Trophoblast cell (in vitro differentiated cells and primary cell): ENCODE results near the gene GNAL.

Experiments used
- DNase-seq, 2 donors: peaks; one replicate each; pipeline ENCODE4 v3.0.0-alpha.2; 2016
- H2AFZ ChIP-seq: 2 replicates; pipeline ENCODE4 v1.6.1; 2013; ENCODE audit warnings: low read length, moderate library complexity, mild to moderate bottlenecking; ENCODE audit not compliant: insufficient read depth, poor library complexity
- H2AK5ac ChIP-seq: 2 replicates; pipeline ENCODE4 v1.6.1; 2013; ENCODE audit warnings: mild to moderate bottlenecking, low read length
- H2BK120ac ChIP-seq: 2 replicates; pipeline ENCODE4 v1.6.1; 2013; ENCODE audit warnings: low read length, mild to moderate bottlenecking, moderate library complexity; ENCODE audit not compliant: insufficient read depth, poor library complexity
- H2BK12ac ChIP-seq: 2 replicates; pipeline ENCODE4 v1.6.1; 2013; ENCODE audit warnings: mild to moderate bottlenecking, low read length, moderate library complexity
- H2BK5ac ChIP-seq: 2 replicates; pipeline ENCODE4 v1.6.1; 2013; ENCODE audit warnings: low read length, low read depth, moderate library complexity, mild to moderate bottlenecking; ENCODE audit not compliant: poor library complexity
- H3K14ac ChIP-seq: 2 replicates; pipeline ENCODE4 v1.6.1; 2013; ENCODE audit warnings: mild to moderate bottlenecking, low read length
- H3K18ac ChIP-seq: 2 replicates; pipeline ENCODE4 v1.6.1; 2013; ENCODE audit warnings: mild to moderate bottlenecking, low read length
- H3K23ac ChIP-seq: 2 replicates; pipeline ENCODE4 v1.6.1; 2013; ENCODE audit warnings: low read length
- H3K27ac ChIP-seq: 2 replicates; pipeline ENCODE4 v1.5.1; 2013; ENCODE audit warnings: low read depth, mild to moderate bottlenecking, inconsistent platforms, low read length, moderate library complexity
- H3K27me3 ChIP-seq: 2 replicates; pipeline ENCODE4 v1.6.1; 2013; ENCODE audit warnings: inconsistent platforms, mild to moderate bottlenecking, low read length, moderate library complexity; ENCODE audit not compliant: insufficient read depth
- H3K36me3 ChIP-seq, 2 experiments: 1 replicate in 1 of 2; 2 replicates in 1 of 2; pipeline ENCODE4 v1.6.1; 2013; ENCODE audit warnings: low read length in 2 of 2, mild to moderate bottlenecking in 2 of 2, moderate library complexity in 1 of 2; ENCODE audit not compliant: insufficient read depth in 2 of 2, control insufficient read depth in 1 of 2
- H3K4ac ChIP-seq: 2 replicates; pipeline ENCODE4 v1.6.1; 2013; ENCODE audit warnings: low read depth, mild to moderate bottlenecking, low read length, moderate library complexity
- H3K4me1 ChIP-seq, 2 experiments: 1 replicate in 1 of 2; 2 replicates in 1 of 2; pipeline ENCODE4 v1.6.1; 2013; ENCODE audit warnings: low read length in 2 of 2, mild to moderate bottlenecking in 2 of 2, moderate library complexity in 1 of 2; ENCODE audit not compliant: insufficient read depth in 2 of 2, control insufficient read depth in 1 of 2
- H3K4me2 ChIP-seq: 2 replicates; pipeline ENCODE4 v1.6.1; 2013; ENCODE audit warnings: inconsistent platforms, mild to moderate bottlenecking, low read length, moderate library complexity
- H3K4me3 ChIP-seq: 2 replicates; pipeline ENCODE4 v1.5.1; 2013; ENCODE audit warnings: mild to moderate bottlenecking, low read depth, low read length, inconsistent platforms
- H3K79me1 ChIP-seq: one replicate; pipeline ENCODE4 v1.6.1; 2013; ENCODE audit warnings: low read length
- H3K79me2 ChIP-seq: 2 replicates; pipeline ENCODE4 v1.6.1; 2013; ENCODE audit warnings: low read length, mild to moderate bottlenecking; ENCODE audit not compliant: control insufficient read depth, insufficient read depth, poor library complexity
- H3K9ac ChIP-seq: 2 replicates; pipeline ENCODE4 v1.6.1; 2013; ENCODE audit warnings: mild to moderate bottlenecking, low read length
- H3K9me3 ChIP-seq: 2 replicates; pipeline ENCODE4 v1.6.1; 2013; ENCODE audit warnings: low read depth, mild to moderate bottlenecking, control low read depth, inconsistent platforms, low read length; ENCODE audit not compliant: insufficient read depth
- H4K12ac ChIP-seq: 2 replicates; pipeline ENCODE4 v1.6.1; 2013; ENCODE audit warnings: low read depth, mild to moderate bottlenecking, low read length, moderate library complexity
- H4K8ac ChIP-seq: 2 replicates; pipeline ENCODE4 v1.6.1; 2013; ENCODE audit warnings: low read depth, mild to moderate bottlenecking, low read length, moderate library complexity
- H4K91ac ChIP-seq: one replicate; pipeline ENCODE4 v1.6.1; 2013; ENCODE audit warnings: low read depth, mild to moderate bottlenecking, low read length, moderate library complexity
- WGBS: extraction: QIAGEN DNeasy Blood & Tissue Kit; methylation state at CpG from one replicate; pipeline ENCODE4 v1.1.7; 2013; ENCODE audit warnings: missing lambda C conversion rate; ENCODE audit not compliant: insufficient read length, insufficient coverage; ENCODE audit errors: extremely low coverage; 5-methylcytosine and 5-hydroxymethylcytosine counted together

The GNAL gene

DNA sequence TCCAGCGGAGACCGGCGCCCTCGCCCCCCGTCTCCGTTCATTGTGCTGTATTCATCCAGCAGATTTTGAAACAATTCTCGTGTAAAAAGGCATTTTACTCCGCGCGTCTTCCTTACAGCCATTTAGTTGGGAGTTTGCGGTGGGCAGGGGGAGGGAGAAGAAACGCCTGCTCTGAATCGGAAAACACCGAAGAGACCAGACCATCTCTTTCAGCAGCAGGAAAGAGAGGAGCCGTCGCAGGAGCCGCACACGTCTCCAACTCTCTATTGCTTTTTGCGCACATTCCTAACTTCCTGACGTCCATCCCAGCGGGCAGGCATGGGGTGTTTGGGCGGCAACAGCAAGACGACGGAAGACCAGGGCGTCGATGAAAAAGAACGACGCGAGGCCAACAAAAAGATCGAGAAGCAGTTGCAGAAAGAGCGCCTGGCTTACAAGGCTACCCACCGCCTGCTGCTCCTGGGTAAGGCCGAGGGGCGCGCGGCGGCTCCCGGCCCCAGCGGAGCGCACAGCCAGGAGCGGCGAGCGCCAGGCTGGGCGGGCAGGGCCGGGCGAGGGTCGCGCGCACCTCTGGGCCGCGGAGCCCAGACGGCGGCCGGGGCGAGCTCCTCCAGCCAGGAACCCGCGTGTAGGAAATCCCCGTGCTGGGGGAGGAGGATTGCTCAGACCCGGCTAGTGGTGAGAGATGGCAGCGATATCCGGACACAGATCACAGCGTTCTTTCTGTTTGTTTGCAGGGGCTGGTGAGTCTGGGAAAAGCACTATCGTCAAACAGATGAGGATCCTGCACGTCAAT lies 63.2 kb downstream of the GNAL start:
- no peak overlapping the region for H3K9ac ChIP-seq
- no peak overlapping the region for H4K8ac ChIP-seq
- peak overlapping the region; percentile 3 for H3K4me3 ChIP-seq

GRCh38 chr18:11754979-11755378 lies 65.9 kb downstream of the GNAL start:
- no peak overlapping the region for H3K4me2 ChIP-seq
- H4K12ac ChIP-seq = no peak overlapping the region
- H2AK5ac ChIP-seq = no peak overlapping the region
- no peak overlapping the region for H3K4me3 ChIP-seq
- no peak overlapping the region for H3K14ac ChIP-seq
- no peak overlapping the region for H3K18ac ChIP-seq
- H3K27ac ChIP-seq = no peak overlapping the region
- peaks cover 4 to 6% of the 10 kb centered on the region in 2 experiments for H3K4me1 ChIP-seq
- DNase-seq = no peak
- no peak overlapping the region for H2BK5ac ChIP-seq
- no peak overlapping the region for H3K9ac ChIP-seq
- H3K9me3 ChIP-seq = peaks cover 5% of the 10 kb centered on the region
- peaks cover 27% of the 10 kb centered on the region for H3K27me3 ChIP-seq
- H3K36me3 ChIP-seq = no peaks in the 10 kb centered on the region
- H4K91ac ChIP-seq = no peak overlapping the region
- no peaks in the 10 kb centered on the region for H3K79me2 ChIP-seq
- no peaks in the 10 kb centered on the region for H3K79me1 ChIP-seq
- no peak overlapping the region for H4K8ac ChIP-seq
- no peak overlapping the region for H3K23ac ChIP-seq
- no peak overlapping the region for H3K4ac ChIP-seq
- no CpG with 5 or more reads among the region's 8 CpGs for WGBS
- no peak overlapping the region for H2BK120ac ChIP-seq
- H2BK12ac ChIP-seq = no peak overlapping the region
- no peak overlapping the region for H2AFZ ChIP-seq

More for the DNA sequence above, 63.2 kb downstream of the GNAL start:
- no peak overlapping the region for H4K91ac ChIP-seq
- peaks cover 28% of the 10 kb centered on the region for H3K27me3 ChIP-seq
- no peaks in the 10 kb centered on the region for H3K79me2 ChIP-seq
- H3K14ac ChIP-seq = no peak overlapping the region
- H3K9me3 ChIP-seq = peaks cover 5% of the 10 kb centered on the region
- H2BK5ac ChIP-seq = no peak overlapping the region
- H2BK120ac ChIP-seq = no peak overlapping the region
- no peak overlapping the region for H4K12ac ChIP-seq
- peaks cover 4 to 6% of the 10 kb centered on the region in 2 experiments for H3K4me1 ChIP-seq
- peak; percentile 21 to 60 for DNase-seq
- H3K4me2 ChIP-seq = peak overlapping the region; percentile 57
- H3K79me1 ChIP-seq = no peaks in the 10 kb centered on the region
- H3K23ac ChIP-seq = no peak overlapping the region
- WGBS = no CpG with 5 or more reads among the region's 64 CpGs
- no peak overlapping the region for H2BK12ac ChIP-seq
- no peak overlapping the region for H2AK5ac ChIP-seq
- no peak overlapping the region for H3K27ac ChIP-seq
- no peak overlapping the region for H3K18ac ChIP-seq
- H3K4ac ChIP-seq = no peak overlapping the region
- no peak overlapping the region for H2AFZ ChIP-seq
- H3K36me3 ChIP-seq = no peaks in the 10 kb centered on the region

DNA sequence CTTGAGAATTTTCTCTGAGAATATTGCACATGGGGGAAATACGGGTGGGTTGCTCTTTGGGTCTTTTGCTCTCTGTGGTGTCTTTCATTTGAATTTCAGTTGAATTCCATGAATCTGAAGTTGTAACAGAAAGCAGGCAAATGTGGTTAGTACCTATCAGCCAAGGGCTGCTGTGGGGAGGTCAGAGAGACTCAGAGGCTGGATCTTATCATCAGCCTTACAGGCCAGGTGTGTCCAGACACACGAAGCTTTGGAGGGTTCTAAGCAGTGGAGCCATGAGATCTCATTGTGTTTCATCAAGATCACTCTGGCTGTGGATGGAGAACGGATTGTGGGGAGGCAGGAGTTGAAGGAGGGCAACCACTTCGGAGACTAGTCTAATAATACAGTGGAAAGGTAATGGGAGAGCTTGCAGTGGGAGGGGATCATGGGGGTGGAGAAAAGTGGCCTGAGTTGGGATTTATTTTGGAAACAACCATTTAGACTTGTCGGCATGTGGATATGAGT lies 68.1 kb downstream of the GNAL start:
- Histone ChIP-seq H2AFZ (no peak overlapping the region), H3K9me3 (no peaks in the 10 kb centered on the region), H3K27me3 (peaks cover 6% of the 10 kb centered on the region), H4K91ac (no peak overlapping the region), H3K14ac (no peak overlapping the region), H2AK5ac (no peak overlapping the region), H2BK12ac (no peak overlapping the region), H3K18ac (no peak overlapping the region), H4K12ac (no peak overlapping the region), H3K79me2 (no peaks in the 10 kb centered on the region), H3K4me2 (no peak overlapping the region), H2BK120ac (no peak overlapping the region), H3K23ac (no peak overlapping the region), H3K36me3 (no peaks in the 10 kb centered on the region), H3K4me1 (no peaks in the 10 kb centered on the region), H3K4ac (no peak overlapping the region), H3K4me3 (no peak overlapping the region), H4K8ac (no peak overlapping the region), H3K9ac (no peak overlapping the region), H3K27ac (no peak overlapping the region), H3K79me1 (no peaks in the 10 kb centered on the region), H2BK5ac (no peak overlapping the region)
- DNase-seq = peak in 1 of 2 donors; percentile 26
- no CpG with 5 or more reads among the region's 5 CpGs for WGBS

DNA sequence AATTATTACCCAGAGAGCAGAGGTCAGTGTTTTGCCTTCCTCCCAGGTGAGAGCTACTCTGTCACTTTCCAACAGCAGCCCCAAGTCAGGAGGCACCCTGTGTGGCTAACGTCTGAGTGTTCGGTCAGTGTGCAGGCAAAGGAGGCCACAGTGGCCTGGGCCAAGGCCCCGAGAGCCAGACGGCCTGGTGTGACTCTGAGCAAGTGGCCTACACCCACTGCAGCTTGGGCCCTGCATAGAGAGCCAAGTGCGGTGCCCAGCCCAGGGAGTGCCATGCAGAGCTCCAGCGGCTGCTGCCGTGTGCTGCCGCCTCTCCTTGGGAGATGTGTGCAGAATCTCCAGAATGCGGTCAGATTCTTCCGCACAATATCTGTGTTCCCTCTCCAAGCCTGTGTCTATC lies 70.4 kb downstream of the GNAL start:
- Histone ChIP-seq H3K27ac (no peak overlapping the region), H2BK120ac (no peak overlapping the region)

More for the DNA sequence above, 70.4 kb downstream of the GNAL start:
- no peak overlapping the region for H2BK5ac ChIP-seq
- H3K79me1 ChIP-seq = no peaks in the 10 kb centered on the region
- H3K18ac ChIP-seq = no peak overlapping the region
- no peak overlapping the region for H2BK12ac ChIP-seq
- H3K4me1 ChIP-seq = no peaks in the 10 kb centered on the region
- DNase-seq = no peak
- H3K4me2 ChIP-seq = no peak overlapping the region
- no peaks in the 10 kb centered on the region for H3K36me3 ChIP-seq
- no peak overlapping the region for H4K12ac ChIP-seq
- H3K27me3 ChIP-seq = no peaks in the 10 kb centered on the region
- no peak overlapping the region for H2AK5ac ChIP-seq
- no peak overlapping the region for H3K14ac ChIP-seq
- no peak overlapping the region for H3K9ac ChIP-seq
- H3K79me2 ChIP-seq = no peaks in the 10 kb centered on the region
- no peaks in the 10 kb centered on the region for H3K9me3 ChIP-seq
- H4K8ac ChIP-seq = no peak overlapping the region
- H3K4me3 ChIP-seq = no peak overlapping the region
- WGBS = no CpG with 5 or more reads among the region's 10 CpGs
- H4K91ac ChIP-seq = no peak overlapping the region
- H2AFZ ChIP-seq = no peak overlapping the region
- H3K4ac ChIP-seq = no peak overlapping the region
- no peak overlapping the region for H3K23ac ChIP-seq
